HEK293 (cell line): ENCODE measurements around the gene KIF2B.

Experiments
- CTCF ChIA-PET: fragments of 350-600 bp; formaldehyde crosslinking; extraction: SDS; loops from one replicate; lab custom pipeline; 2021; ENCODE audit warnings: antibody characterized with exemption; lab: Yijun Ruan, JAX
- POLR2A ChIA-PET: fragments of 300-600 bp; formaldehyde crosslinking; extraction: SDS; loops from one replicate; lab custom pipeline; 2020; ENCODE audit warnings: antibody characterized with exemption, inconsistent platforms; lab: Yijun Ruan, JAX
- H3K27ac ChIP-seq: fragments of 200-500 bp; sonication (Bioruptor generic); 2 replicates; pipeline ENCODE4 v1.5.1; 2014; ENCODE audit warnings: low read depth, low read length, control low read depth, inconsistent platforms; ENCODE audit errors: extremely low read depth
- H3K36me3 ChIP-seq, 2 experiments: fragments of 200-500 bp in 1 of 2; sonication (Bioruptor generic) in 1 of 2; 1 replicate in 1 of 2; 2 replicates in 1 of 2; pipeline ENCODE4 v1.5.1; 2014 to 2017; ENCODE audit warnings: inconsistent platforms in 2 of 2, low read length in 2 of 2; ENCODE audit not compliant: control insufficient read depth in 2 of 2, insufficient read depth in 1 of 2
- H3K4me1 ChIP-seq: fragments of 200-500 bp; sonication (Bioruptor generic); 2 replicates; pipeline ENCODE4 v1.5.1; 2014; ENCODE audit warnings: mild to moderate bottlenecking, low read length, inconsistent platforms; ENCODE audit not compliant: control insufficient read depth, insufficient read depth
- H3K4me3 ChIP-seq: 2 replicates; pipeline ENCODE4 v1.5.1; 2011; ENCODE audit warnings: low read depth, mild to moderate bottlenecking, control low read depth, low read length, moderate library complexity
- H3K9me3 ChIP-seq: fragments of 200-500 bp; sonication (Bioruptor generic); 2 replicates; pipeline ENCODE4 v1.5.1; 2014; ENCODE audit warnings: low read depth, low read length, inconsistent platforms; ENCODE audit not compliant: control insufficient read depth, insufficient read depth
- ATF2 ChIP-seq: fragments of 450-650 bp; formaldehyde crosslinking; IDR thresholded peaks from 2 replicates; pipeline ENCODE4 v1.5.1; 2016; ENCODE audit warnings: missing biosample characterization, missing genetic modification characterization, low read depth
- BCL11A ChIP-seq: fragments of 450-650 bp; formaldehyde crosslinking; IDR thresholded peaks from 2 replicates; pipeline ENCODE4 v1.5.1; 2016; ENCODE audit warnings: low read depth, missing biosample characterization, missing genetic modification characterization
- BCL11B ChIP-seq: fragments of 450-650 bp; formaldehyde crosslinking; IDR thresholded peaks from 2 replicates; pipeline ENCODE4 v1.5.1; 2016; ENCODE audit warnings: low read depth, missing biosample characterization, missing genetic modification characterization
- KLF9 ChIP-seq: fragments of 450-650 bp; formaldehyde crosslinking; IDR thresholded peaks from 2 replicates; pipeline ENCODE4 v1.5.1; 2016; ENCODE audit warnings: missing biosample characterization, missing genetic modification characterization, low read depth
- OSR2 ChIP-seq: fragments of 450-650 bp; formaldehyde crosslinking; IDR thresholded peaks from 2 replicates; pipeline ENCODE4 v1.5.1; 2016; ENCODE audit warnings: missing biosample characterization, missing genetic modification characterization
- SCRT2 ChIP-seq: fragments of 450-650 bp; formaldehyde crosslinking; IDR thresholded peaks from 2 replicates; pipeline ENCODE4 v1.5.1; 2016; ENCODE audit warnings: missing biosample characterization, missing genetic modification characterization
- ZBTB44 ChIP-seq: fragments of 450-650 bp; IDR thresholded peaks from 2 replicates; pipeline ENCODE4 v1.5.1; 2018; ENCODE audit warnings: missing biosample characterization, mild to moderate bottlenecking, missing genetic modification characterization
- ZBTB7A ChIP-seq: fragments of 450-650 bp; formaldehyde crosslinking; IDR thresholded peaks from 2 replicates; pipeline ENCODE4 v1.5.1; 2016; ENCODE audit warnings: low read depth, missing biosample characterization, missing genetic modification characterization
- ZFP69B ChIP-seq: fragments of 450-650 bp; formaldehyde crosslinking; IDR thresholded peaks from 2 replicates; pipeline ENCODE4 v1.5.1; 2016; ENCODE audit warnings: missing biosample characterization, missing genetic modification characterization
- ZNF114 ChIP-seq: fragments of 450-650 bp; formaldehyde crosslinking; IDR thresholded peaks from 2 replicates; pipeline ENCODE4 v1.5.0; 2017; ENCODE audit warnings: missing biosample characterization, missing genetic modification characterization
- ZNF138 ChIP-seq: fragments of 450-650 bp; formaldehyde crosslinking; IDR thresholded peaks from 2 replicates; pipeline ENCODE4 v1.5.1; 2016; ENCODE audit warnings: missing biosample characterization, missing genetic modification characterization, borderline replicate concordance
- ZNF157 ChIP-seq: fragments of 450-650 bp; formaldehyde crosslinking; IDR thresholded peaks from 2 replicates; pipeline ENCODE4 v1.5.1; 2016; ENCODE audit warnings: missing biosample characterization, missing genetic modification characterization
- ZNF175 ChIP-seq: fragments of 450-650 bp; formaldehyde crosslinking; IDR thresholded peaks from 2 replicates; pipeline ENCODE4 v1.5.1; 2016; ENCODE audit warnings: missing biosample characterization, missing genetic modification characterization
- ZNF18 ChIP-seq: fragments of 450-650 bp; formaldehyde crosslinking; IDR thresholded peaks from 2 replicates; pipeline ENCODE4 v1.5.1; 2016; ENCODE audit warnings: missing biosample characterization, missing genetic modification characterization
- ZNF184 ChIP-seq: fragments of 450-650 bp; IDR thresholded peaks from 2 replicates; pipeline ENCODE4 v1.5.1; 2018; ENCODE audit warnings: missing biosample characterization, mild to moderate bottlenecking, missing genetic modification characterization
- ZNF280C ChIP-seq: fragments of 450-650 bp; formaldehyde crosslinking; IDR thresholded peaks from 2 replicates; pipeline ENCODE4 v1.5.1; 2016; ENCODE audit warnings: missing biosample characterization, missing genetic modification characterization
- ZNF416 ChIP-seq: fragments of 450-650 bp; formaldehyde crosslinking; IDR thresholded peaks from 2 replicates; pipeline ENCODE4 v1.5.1; 2016; ENCODE audit warnings: missing biosample characterization, missing genetic modification characterization
- ZNF529 ChIP-seq: fragments of 450-650 bp; formaldehyde crosslinking; IDR thresholded peaks from 2 replicates; pipeline ENCODE4 v1.5.1; 2017; ENCODE audit warnings: missing genetic modification characterization, missing biosample characterization; ENCODE audit not compliant: insufficient replicate concordance
- ZNF548 ChIP-seq: fragments of 450-650 bp; formaldehyde crosslinking; IDR thresholded peaks from 2 replicates; pipeline ENCODE4 v1.5.1; 2016; ENCODE audit warnings: missing biosample characterization, missing genetic modification characterization
- ZNF585B ChIP-seq: fragments of 450-650 bp; formaldehyde crosslinking; IDR thresholded peaks from 2 replicates; pipeline ENCODE4 v1.5.1; 2016; ENCODE audit warnings: missing biosample characterization, missing genetic modification characterization
- ZNF645 ChIP-seq: fragments of 450-650 bp; formaldehyde crosslinking; IDR thresholded peaks from 2 replicates; pipeline ENCODE4; 2016; ENCODE audit warnings: missing biosample characterization, missing genetic modification characterization
- ZNF660 ChIP-seq: fragments of 450-650 bp; IDR thresholded peaks from 2 replicates; pipeline ENCODE4 v1.5.1; 2018; ENCODE audit warnings: missing biosample characterization, mild to moderate bottlenecking, missing genetic modification characterization
- ZNF701 ChIP-seq: fragments of 450-650 bp; formaldehyde crosslinking; IDR thresholded peaks from 2 replicates; pipeline ENCODE4 v1.5.1; 2016; ENCODE audit warnings: missing biosample characterization, missing genetic modification characterization
- ZNF785 ChIP-seq: fragments of 450-650 bp; formaldehyde crosslinking; IDR thresholded peaks from 2 replicates; pipeline ENCODE4 v1.5.1; 2016; ENCODE audit warnings: missing biosample characterization, missing genetic modification characterization
- ZNF791 ChIP-seq: fragments of 450-650 bp; formaldehyde crosslinking; IDR thresholded peaks from 2 replicates; pipeline ENCODE4 v1.5.1; 2016; ENCODE audit warnings: missing biosample characterization, missing genetic modification characterization
- ZSCAN30 ChIP-seq: fragments of 450-650 bp; IDR thresholded peaks from 2 replicates; pipeline ENCODE4 v1.5.1; 2018; ENCODE audit warnings: missing biosample characterization, mild to moderate bottlenecking, missing genetic modification characterization, moderate library complexity

KIF2B gene

GRCh38 chr17:53806473-53806872 lies 16.3 kb upstream of the KIF2B start:
- CTCF ChIA-PET: no interaction called here

GRCh38 chr17:53807286-53807685 lies 15.4 kb upstream of the KIF2B start:
- CTCF ChIA-PET: no interaction called here
- no peaks in the 10 kb centered on the region for H3K36me3 ChIP-seq
- no peak overlapping the region for H3K4me3 ChIP-seq
- H3K9me3 ChIP-seq: no peaks in the 10 kb centered on the region
- POLR2A ChIA-PET: no interaction called here
- no peaks in the 10 kb centered on the region for H3K4me1 ChIP-seq
- H3K27ac ChIP-seq: no peak overlapping the region
- TF ChIP-seq ZSCAN30 (tag by site-specific recombination) (no peak), ZNF280C (no peak), SCRT2 (tag by site-specific recombination) (no peak), OSR2 (tag by site-specific recombination) (no peak), ZBTB44 (tag by site-specific recombination) (no peak), ZNF416 (tag by site-specific recombination) (no peak), BCL11B (tag by site-specific recombination) (no peak), ZNF645 (tag by site-specific recombination) (no peak), ZNF138 (tag by site-specific recombination) (no peak), KLF9 (no peak), ZNF585B (tag by site-specific recombination) (no peak), ZNF548 (tag by site-specific recombination) (no peak), ZFP69B (tag by site-specific recombination) (no peak)

More at GRCh38 chr17:53806473-53806872, 16.3 kb upstream of the KIF2B start:
- Histone ChIP-seq H3K4me3 (no peak overlapping the region), H3K36me3 (no peaks in the 10 kb centered on the region), H3K27ac (no peak overlapping the region), H3K9me3 (no peaks in the 10 kb centered on the region), H3K4me1 (no peaks in the 10 kb centered on the region)
- TF ChIP-seq BCL11B (tag by site-specific recombination): no peak
- TF ChIP-seq ZNF701 (tag by site-specific recombination): no peak
- TF ChIP-seq ZNF175 (tag by site-specific recombination): no peak
- TF ChIP-seq BCL11A (tag by site-specific recombination): no peak
- TF ChIP-seq ATF2 (tag by site-specific recombination): no peak
- TF ChIP-seq ZNF18 (tag by site-specific recombination): no peak
- TF ChIP-seq ZNF785 (tag by site-specific recombination): no peak
- TF ChIP-seq ZFP69B (tag by site-specific recombination): no peak
- TF ChIP-seq ZBTB7A: no peak
- TF ChIP-seq ZBTB44 (tag by site-specific recombination): no peak
- TF ChIP-seq ZNF157 (tag by site-specific recombination): no peak
- no peak for TF ChIP-seq ZNF184 (tag by site-specific recombination)
- TF ChIP-seq ZNF529 (tag by site-specific recombination): no peak
- no peak for TF ChIP-seq ZNF660 (tag by site-specific recombination)
- TF ChIP-seq ZNF791: no peak
- TF ChIP-seq ZNF114 (tag by site-specific recombination): no peak
- POLR2A ChIA-PET: no interaction called here
